ENCODE data around the gene TCF23. TPM values are rescaled to one million over a fixed set of nuclear protein-coding genes. Genes with fewer than 3 reads are reported as not detected.

Gene TCF23
- total and polyA plus RNA-seq, 2 of the 8 experiments (the other 6 are each of a cell fraction or from before 2014, with no cell fraction given) = 0.02 TPM; not detected in 1

GRCh38 chr2:27133905-27134780 is 14.7 kb upstream of the TCF23 start, which contains the start of gene PREB (continued):
- TF ChIP-seq ATF3 (IDR thresholded peaks at IDR 0.05; ENCODE audit: insufficient read depth, low read depth, low read length) (no peak), KDM1A (IDR thresholded peaks at IDR 0.05; ENCODE audit: borderline replicate concordance, low read length) (no peak), USF2 (IDR thresholded peaks at IDR 0.05; ENCODE audit: low read length) (no peak), CTBP2 (IDR thresholded peaks at IDR 0.05; ENCODE audit: borderline replicate concordance, insufficient read depth, insufficient read length, low read length) (no peak), RBBP5 (IDR thresholded peaks at IDR 0.05; ENCODE audit: borderline replicate concordance, low read depth, low read length) (peak; percentile 74; the same call in 1 of the 2 replicates), CEBPB (IDR thresholded peaks at IDR 0.05; ENCODE audit: low read depth, low read length) (no peak), JUN (IDR thresholded peaks at IDR 0.05; ENCODE audit: low read depth, low read length) (no peak), SP2 (IDR thresholded peaks at IDR 0.05; ENCODE audit: low read length) (no peak), EZH2 (IDR thresholded peaks at IDR 0.05; ENCODE audit: low read depth, low read length, severe bottlenecking) (no peak), RAD21 (IDR thresholded peaks at IDR 0.05 in 1 of 2, conservative IDR thresholded peaks at IDR 0.05 in 1 of 2; ENCODE audit: low read depth in 2 of 2, low read length in 2 of 2) (peak; percentile 56 to 67), RNF2 (IDR thresholded peaks at IDR 0.05; ENCODE audit: borderline replicate concordance, low read depth, low read length, missing control alignments, poor library complexity, severe bottlenecking) (no peak), CHD2 (IDR thresholded peaks at IDR 0.05; ENCODE audit: low read length) (no peak), SRF (IDR thresholded peaks at IDR 0.05; ENCODE audit: low read depth, low read length) (no peak)
- TF ChIP-seq, protein P1, sequence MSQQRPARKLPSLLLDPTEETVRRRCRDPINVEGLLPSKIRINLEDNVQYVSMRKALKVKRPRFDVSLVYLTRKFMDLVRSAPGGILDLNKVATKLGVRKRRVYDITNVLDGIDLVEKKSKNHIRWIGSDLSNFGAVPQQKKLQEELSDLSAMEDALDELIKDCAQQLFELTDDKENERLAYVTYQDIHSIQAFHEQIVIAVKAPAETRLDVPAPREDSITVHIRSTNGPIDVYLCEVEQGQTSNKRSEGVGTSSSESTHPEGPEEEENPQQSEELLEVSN (IDR thresholded peaks at IDR 0.05) = no peak
